ENCODE measurements around the gene PLD3.

The PLD3 gene

DNA sequence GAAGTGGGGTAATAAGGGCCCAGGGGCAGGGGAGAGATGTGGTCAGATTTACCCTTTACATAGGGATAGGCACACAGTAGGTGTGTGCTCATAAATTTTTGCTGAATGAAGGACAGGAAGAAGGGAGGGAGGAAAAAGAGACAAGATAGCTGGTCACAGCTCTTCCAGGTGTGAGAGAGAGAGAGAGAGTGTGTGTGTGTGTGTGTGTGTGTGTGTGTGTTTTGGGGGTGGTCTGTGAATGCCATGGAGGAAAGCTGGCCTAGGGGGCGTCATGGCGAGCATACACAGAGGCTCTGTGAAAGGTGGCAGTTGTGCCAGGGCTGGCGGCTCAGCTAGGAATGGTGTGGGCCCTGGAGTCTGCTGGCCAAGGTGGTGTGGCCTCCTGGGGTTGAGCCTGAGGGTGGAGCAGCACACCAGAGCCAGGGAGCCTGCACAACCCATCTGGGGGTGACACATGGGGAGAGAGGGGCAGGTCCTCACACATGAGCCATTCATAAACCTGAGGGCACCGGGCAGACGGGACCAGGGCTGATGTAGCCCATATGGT lies 70.6 kb downstream of the PLD3 start:
- Mint-ChIP-seq H3K4me3 (no peak overlapping the region), H3K36me3 (peaks cover 46% of the 10 kb centered on the region), H3K4me1 (peaks cover 33% of the 10 kb centered on the region), H3K9me3 (no peaks in the 10 kb centered on the region), H3K27ac (peak overlapping the region; percentile 87)
- no peak for ATAC-seq
- no peak for DNase-seq (ENCODE audit: low spot score in 2 of 2)

DNA sequence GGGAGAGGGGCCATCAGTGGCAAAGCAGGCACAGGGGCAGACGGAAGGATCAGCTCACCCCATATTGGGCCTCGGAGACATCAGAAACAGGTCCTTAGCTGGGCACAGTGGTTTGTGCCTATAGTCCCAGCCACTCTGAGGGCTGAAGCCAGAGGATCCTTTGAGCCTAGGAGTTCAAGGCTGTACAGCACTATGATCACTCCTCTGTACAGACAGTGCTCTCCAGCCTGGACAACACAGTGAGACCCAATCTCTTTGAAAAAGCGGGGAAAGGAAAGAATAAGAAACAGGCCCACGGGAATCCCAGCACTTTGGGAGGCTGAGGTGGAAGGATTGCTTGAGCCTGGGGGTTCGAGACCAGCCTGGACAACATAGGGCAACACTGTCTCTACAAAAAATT lies 71.3 kb downstream of the PLD3 start:
- Mint-ChIP-seq H3K36me3 (peaks cover 53% of the 10 kb centered on the region), H3K27ac (peak overlapping the region; percentile 87), H3K4me1 (peaks cover 39% of the 10 kb centered on the region), H3K4me3 (peak overlapping the region; percentile 96), H3K9me3 (no peaks in the 10 kb centered on the region)
- ATAC-seq: no peak
- DNase-seq (ENCODE audit: low spot score in 2 of 2): no peak

DNA sequence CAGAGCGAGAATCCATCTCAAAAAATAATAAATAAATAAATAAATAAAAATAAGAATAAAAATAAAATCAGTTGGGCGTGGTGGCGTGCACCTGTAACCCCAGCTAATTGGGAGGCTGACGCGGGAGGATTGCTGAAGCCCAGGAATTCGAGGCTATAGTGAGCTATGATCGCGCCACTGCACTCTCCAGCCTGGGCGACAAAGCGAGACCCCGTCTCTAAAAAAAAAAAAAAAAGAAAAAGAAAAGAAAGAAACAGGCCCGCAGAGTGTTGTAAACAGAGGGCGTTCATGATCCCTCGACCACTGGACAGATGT lies 71.9 kb downstream of the PLD3 start:
- ATAC-seq (no peak), DNase-seq (ENCODE audit: low spot score in 2 of 2) (no peak)
- peak overlapping the region; percentile 96 for H3K4me3 Mint-ChIP-seq
- H3K9me3 Mint-ChIP-seq: no peaks in the 10 kb centered on the region
- H3K4me1 Mint-ChIP-seq: peaks cover 41% of the 10 kb centered on the region
- peak overlapping the region; percentile 87 for H3K27ac Mint-ChIP-seq
- H3K36me3 Mint-ChIP-seq: peaks cover 57% of the 10 kb centered on the region

DNA sequence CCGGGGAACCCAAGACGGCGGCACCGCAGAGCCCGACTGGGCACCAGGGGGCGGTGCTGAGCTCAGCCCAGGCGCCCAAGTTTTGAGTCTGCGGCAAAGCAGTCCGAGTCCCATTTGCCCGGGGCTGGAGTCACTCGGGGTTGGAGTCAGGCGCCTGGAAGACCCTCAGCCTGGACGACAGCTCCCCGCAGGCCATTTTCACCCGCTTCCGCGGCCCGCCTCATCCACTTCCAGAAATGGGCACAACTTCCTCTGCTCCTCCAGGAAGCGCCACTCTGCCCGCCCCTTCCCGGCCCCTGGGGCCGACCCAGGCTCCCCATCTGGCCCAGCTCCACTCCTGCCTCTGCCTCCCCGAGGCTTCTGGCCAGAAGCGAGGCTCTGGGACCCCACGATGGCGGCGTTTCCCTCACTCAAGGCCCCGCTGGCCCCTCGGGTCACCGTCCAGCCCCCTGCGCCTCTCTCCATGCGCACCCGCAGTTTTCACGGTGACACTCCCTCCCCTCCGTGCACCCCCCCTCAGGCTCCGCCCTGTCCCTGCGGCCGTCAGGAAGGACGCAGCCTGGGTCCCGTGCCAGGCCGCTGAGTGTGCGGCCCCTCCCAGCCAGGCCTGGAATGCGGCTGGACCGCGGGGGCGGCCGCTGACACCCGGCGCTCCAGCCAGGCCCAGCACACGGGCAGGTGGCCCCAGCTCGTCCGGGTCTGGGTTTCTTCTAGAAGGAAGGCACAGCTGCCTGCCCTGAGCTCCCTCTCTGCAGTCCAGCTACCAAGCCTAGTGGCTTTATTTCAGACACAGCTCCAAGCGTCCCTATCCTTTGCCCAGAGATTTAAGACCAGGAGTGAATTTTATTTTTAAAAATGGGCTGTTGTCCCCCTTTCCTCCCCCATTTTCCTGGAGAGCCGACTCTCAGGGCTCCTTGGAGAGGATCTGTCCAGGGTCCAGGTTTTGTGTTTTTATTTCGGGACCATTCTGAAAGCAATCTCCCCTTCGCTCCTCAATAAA lies 72.6 kb downstream of the PLD3 start:
- peak overlapping the region; percentile 96 for H3K4me3 Mint-ChIP-seq
- peaks cover 64% of the 10 kb centered on the region for H3K36me3 Mint-ChIP-seq
- DNase-seq (ENCODE audit: low spot score in 2 of 2): peak; percentile 76 to 90
- peak overlapping the region; percentile 87 for H3K27ac Mint-ChIP-seq
- peaks cover 45% of the 10 kb centered on the region for H3K4me1 Mint-ChIP-seq
- no peaks in the 10 kb centered on the region for H3K9me3 Mint-ChIP-seq
- peak; percentile 64 for ATAC-seq

DNA sequence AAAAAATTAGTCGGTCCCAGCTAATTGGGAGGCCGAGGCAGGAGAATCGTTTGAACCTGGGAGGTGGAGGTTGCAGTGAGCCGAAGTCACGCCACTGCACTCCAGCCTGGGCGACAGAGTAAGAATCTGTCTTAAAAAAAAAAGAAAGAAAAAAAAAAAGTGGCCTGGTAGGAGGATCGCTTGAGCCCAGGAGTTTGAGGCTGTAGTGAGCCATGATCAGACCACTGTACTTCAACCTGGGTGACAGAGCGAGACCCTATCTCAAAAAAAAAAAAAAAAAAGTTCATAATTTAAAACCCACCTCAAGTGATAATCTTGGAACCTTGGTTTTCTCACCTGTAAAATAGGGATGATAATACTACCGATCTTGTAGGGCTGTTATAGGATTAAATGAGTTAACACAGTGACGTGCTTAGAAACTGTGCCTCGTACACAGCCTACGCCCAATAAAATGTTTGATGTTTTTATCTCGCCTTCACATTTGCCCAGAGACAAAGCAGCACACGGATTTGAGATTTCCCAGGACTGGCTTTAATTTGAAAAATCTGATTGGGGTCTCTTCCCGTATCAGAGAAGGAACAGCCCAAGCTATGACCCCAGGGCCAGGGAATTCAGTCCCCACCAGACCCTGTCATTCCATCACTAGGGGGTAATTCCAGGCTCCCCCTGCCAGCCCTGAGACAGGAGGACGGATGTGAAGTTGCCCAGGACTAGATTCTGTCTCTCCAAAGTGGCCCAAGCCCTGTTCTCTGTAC lies 73.7 kb downstream of the PLD3 start:
- peaks cover 59% of the 10 kb centered on the region for H3K36me3 Mint-ChIP-seq
- H3K4me1 Mint-ChIP-seq: peaks cover 43% of the 10 kb centered on the region
- H3K9me3 Mint-ChIP-seq: no peaks in the 10 kb centered on the region
- peak overlapping the region; percentile 87 for H3K27ac Mint-ChIP-seq
- H3K4me3 Mint-ChIP-seq: peak overlapping the region; percentile 96
- DNase-seq (ENCODE audit: low spot score in 2 of 2) (no peak), ATAC-seq (no peak)

DNA sequence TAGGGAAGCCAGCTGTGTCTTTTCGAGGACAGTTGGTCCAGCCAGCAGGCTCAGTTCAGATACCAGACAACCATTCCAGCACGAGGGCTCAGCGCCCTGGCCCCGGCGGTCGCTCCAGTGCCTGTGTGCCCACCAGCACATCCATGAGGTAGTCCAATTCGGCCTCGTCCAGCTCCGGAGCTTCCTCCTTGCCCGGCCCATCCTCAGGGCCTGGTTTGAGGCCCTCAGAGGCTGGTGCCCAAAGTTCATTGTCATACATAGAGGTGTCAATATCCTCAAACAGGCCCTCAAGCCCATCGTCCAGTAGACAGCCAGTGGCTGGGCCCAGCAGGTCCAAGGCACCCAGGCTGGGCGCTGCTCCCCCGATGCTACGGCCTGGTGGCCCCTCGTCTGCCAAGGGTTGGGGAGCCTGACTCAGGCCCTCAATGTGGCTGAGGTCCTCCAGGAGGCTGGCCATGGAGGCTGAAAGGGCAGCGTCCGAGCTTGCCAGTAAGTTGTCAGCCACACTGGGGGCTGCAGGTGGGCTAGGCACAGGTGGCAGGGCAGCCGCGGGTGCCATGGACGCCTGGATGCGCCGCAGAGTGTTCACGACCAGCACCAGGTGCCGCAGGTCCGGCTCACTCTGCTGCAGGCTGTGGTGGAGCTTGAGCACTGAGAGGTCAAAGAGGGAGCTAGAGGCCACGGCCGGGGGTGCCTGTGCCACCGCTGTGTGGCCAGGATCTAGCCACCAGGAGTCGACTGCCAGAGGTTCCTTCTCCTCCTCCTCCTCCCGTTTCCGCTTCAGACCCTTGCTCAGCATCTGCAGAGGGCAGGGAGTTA lies 74.5 kb downstream of the PLD3 start:
- H3K27ac Mint-ChIP-seq: peak overlapping the region; percentile 87
- peaks cover 35% of the 10 kb centered on the region for H3K4me1 Mint-ChIP-seq

DNA sequence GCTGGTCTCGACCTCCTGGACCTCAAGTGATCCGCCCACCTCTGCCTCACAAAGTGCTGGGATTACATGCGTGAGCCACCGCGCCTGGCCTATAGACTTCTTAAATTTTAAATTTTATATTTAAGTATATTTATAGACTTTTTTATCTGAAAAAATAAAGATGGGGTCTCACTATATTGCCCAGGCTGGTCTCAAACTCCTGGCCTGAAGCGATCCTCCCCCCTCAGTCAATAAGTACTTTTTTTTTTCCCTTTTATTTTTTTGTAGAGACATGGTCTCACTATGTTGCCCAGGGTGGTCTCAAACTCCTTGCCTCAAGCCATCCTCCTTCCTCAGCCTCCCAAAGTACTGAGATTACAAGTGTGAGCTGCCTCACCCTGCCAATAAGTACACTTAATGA lies 75.4 kb downstream of the PLD3 start:
- DNase-seq (ENCODE audit: low spot score in 2 of 2): no peak
- Mint-ChIP-seq H3K4me1 (peaks cover 30% of the 10 kb centered on the region), H3K9me3 (no peaks in the 10 kb centered on the region), H3K27ac (peak overlapping the region; percentile 98), H3K36me3 (peaks cover 59% of the 10 kb centered on the region), H3K4me3 (peak overlapping the region; percentile 96)
- ATAC-seq: no peak

More for the DNA sequence above, 74.5 kb downstream of the PLD3 start:
- Mint-ChIP-seq H3K4me3 (peak overlapping the region; percentile 96), H3K9me3 (no peaks in the 10 kb centered on the region), H3K36me3 (peaks cover 59% of the 10 kb centered on the region)
- DNase-seq (ENCODE audit: low spot score in 2 of 2) (no peak), ATAC-seq (no peak)

DNA sequence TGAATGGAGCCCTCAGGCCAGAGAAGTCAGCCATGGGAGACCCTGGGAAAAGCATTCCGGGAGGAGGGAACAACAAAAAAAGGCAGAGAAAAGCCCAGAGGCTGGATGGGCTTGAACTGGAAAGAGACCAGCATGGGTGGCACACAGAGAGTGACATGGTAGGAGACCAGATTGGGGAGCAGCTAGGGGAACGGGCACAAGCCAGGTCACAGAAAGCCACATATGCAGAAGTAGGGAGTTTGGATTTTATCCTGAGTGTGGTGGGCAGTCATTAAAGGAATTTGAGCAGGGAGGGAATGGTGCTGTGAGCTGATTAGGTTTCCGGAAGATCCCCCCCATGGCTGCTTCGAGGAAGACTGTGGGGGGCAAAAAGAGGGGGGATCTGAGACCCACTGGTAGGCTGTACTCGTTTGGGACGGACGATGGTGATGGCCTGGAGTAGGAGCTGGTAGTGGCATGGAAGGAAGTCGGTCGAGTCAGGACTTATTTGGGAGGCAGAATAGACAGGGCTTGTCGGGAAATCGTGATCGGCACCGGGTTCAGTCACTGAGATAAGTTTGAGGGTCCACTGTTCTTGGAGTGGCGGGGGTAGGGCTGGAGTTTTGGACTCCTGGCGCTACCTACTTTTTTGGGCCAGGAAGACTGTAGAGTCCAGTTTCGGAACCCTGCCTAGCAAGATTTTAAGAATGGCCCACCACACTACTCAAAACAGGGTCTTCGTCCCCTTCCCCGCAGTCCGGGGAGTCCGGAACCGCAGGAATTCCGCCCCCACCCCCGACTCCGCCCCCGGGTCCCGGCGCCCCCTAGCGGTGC lies 76.3 kb downstream of the PLD3 start:
- peaks cover 59% of the 10 kb centered on the region for H3K36me3 Mint-ChIP-seq
- ATAC-seq (no peak), DNase-seq (ENCODE audit: low spot score in 2 of 2) (no peak)
- H3K27ac Mint-ChIP-seq: peak overlapping the region; percentile 98
- H3K4me1 Mint-ChIP-seq: peaks cover 30% of the 10 kb centered on the region
- H3K4me3 Mint-ChIP-seq: peak overlapping the region; percentile 96
- H3K9me3 Mint-ChIP-seq: no peaks in the 10 kb centered on the region

DNA sequence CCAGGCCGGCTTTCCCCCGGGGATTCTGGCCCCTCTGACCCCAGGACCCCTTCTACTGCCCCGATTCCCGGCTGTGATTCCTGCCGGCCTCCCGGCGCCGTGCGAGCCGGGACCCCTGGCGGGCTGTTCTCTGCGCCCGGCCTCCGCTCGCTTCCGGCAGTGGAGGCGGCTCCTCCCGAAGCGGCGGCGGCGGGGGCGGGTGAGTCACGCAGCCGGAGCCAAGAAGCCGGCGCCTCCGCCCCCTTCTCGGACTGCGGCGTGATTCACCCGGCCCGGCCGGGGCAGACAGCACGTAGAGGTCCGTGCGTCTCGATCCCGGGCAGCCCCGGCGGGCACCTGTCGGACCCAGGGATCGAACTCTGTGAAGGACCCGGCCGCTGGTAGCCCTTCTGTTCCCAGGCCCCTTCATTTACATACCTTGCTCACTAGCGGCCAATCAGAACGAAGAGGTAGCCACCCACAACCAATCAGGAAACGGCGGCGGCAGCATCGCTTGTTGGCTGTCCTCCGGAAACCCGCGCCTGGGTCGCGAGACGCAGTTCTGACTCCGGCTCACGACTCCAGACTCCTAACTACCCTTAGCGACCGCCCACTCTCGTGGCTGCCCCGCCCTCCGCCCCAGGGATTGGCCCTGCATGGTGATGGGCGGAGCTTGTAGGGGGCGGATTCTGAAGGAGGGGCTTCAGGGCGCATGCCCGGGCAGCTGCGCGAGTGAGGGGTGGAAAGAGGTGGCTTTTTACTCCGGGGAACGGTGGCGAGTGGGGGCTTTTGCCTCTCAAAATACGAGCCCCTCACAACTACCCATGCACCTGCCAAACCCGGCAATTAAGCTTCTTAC lies 77.2 kb downstream of the PLD3 start, which contains the start of gene SERTAD1:
TSS of gene SERTAD1 (minus strand) at position 543 of the 838 bp plus-strand sequence. CDS start 2,446 bp downstream, outside the sequence.
- peak; percentile 92 for ATAC-seq
- H3K36me3 Mint-ChIP-seq: peaks cover 54% of the 10 kb centered on the region
- H3K27ac Mint-ChIP-seq: peak within 1 kb of the TSS; percentile 98

More for the DNA sequence above, 77.2 kb downstream of the PLD3 start, which contains the start of gene SERTAD1:
- H3K9me3 Mint-ChIP-seq: no peaks in the 10 kb centered on the region
- H3K4me1 Mint-ChIP-seq: peaks cover 30% of the 10 kb centered on the region
- DNase-seq (ENCODE audit: low spot score in 2 of 2): peak; percentile 98 to 100
- peak within 1 kb of the TSS; percentile 96 for H3K4me3 Mint-ChIP-seq

All from stimulated activated effector memory CD8-positive, alpha-beta T cell treated with anti-CD3 and anti-CD28 coated beads, Interleukin-12 subunit alpha, Interleukin-12 subunit beta, amount 100 ng/mL, for 72 hours (primary cell).